ENCODE data around the gene ETNK1.
"Not testable (repeated sequence)": the region's sequence is repeated elsewhere in the genome, so short reads cannot be mapped to it uniquely, and the experiment has no call there.

ETNK1 gene

GRCh38 chr12:22624870-22625761, at the start of gene ETNK1:
TSS of gene ETNK1 (plus strand) at chr12:22625171. CDS start at chr12:22625431, 260 bp downstream.
- peak; percentile 94 to 100 (median 96) for DNase-seq
- intact Hi-C loops (cut with DNase I) = loop anchor here (5.0 to 10.0 kb wide), 2 partner anchors 163 to 290 kb away; partner anchors contain the start of gene ST8SIA1

GRCh38 chr12:22576065-22576464, 48.9 kb upstream of the ETNK1 start:
- no peak for DNase-seq
- intact Hi-C loops (cut with DNase I) = no loop called here

GRCh38 chr12:22576473-22576872, 48.5 kb upstream of the ETNK1 start:
- intact Hi-C loops (cut with DNase I) = no loop called here
- no peak for DNase-seq

- no peak for DNase-seq
- intact Hi-C loops (cut with DNase I) = no loop called here
Measured at GRCh38 chr12:22577667-22578066, 47.3 kb upstream of the ETNK1 start.

GRCh38 chr12:22578328-22578727, 46.6 kb upstream of the ETNK1 start:
- intact Hi-C loops (cut with DNase I) = no loop called here
- DNase-seq = no peak

GRCh38 chr12:22588817-22589216, 36.2 kb upstream of the ETNK1 start:
- no peak for DNase-seq
- intact Hi-C loops (cut with DNase I) = no loop called here

- DNase-seq = no peak
- intact Hi-C loops (cut with DNase I) = no loop called here
Measured at GRCh38 chr12:22593864-22594263, 31.1 kb upstream of the ETNK1 start.

- intact Hi-C loops (cut with DNase I); DNase-seq: not testable (repeated sequence)
Measured at GRCh38 chr12:22597539-22597938, 27.4 kb upstream of the ETNK1 start.

GRCh38 chr12:22598141-22598762, 26.7 kb upstream of the ETNK1 start:
- intact Hi-C loops (cut with DNase I) = no loop called here
- no peak for DNase-seq

- no peak for DNase-seq
- intact Hi-C loops (cut with DNase I) = no loop called here
Measured at GRCh38 chr12:22598763-22599161, 26.2 kb upstream of the ETNK1 start.

GRCh38 chr12:22600181-22600580, 24.8 kb upstream of the ETNK1 start:
- no peak for DNase-seq
- intact Hi-C loops (cut with DNase I) = no loop called here

GRCh38 chr12:22609501-22609900, 15.5 kb upstream of the ETNK1 start:
- intact Hi-C loops (cut with DNase I) = no loop called here
- DNase-seq = no peak

GRCh38 chr12:22610131-22610530, 14.8 kb upstream of the ETNK1 start:
- intact Hi-C loops (cut with DNase I) = no loop called here
- DNase-seq = no peak

GRCh38 chr12:22612822-22613221, 12.1 kb upstream of the ETNK1 start:
- intact Hi-C loops (cut with DNase I); DNase-seq: not testable (repeated sequence)

GRCh38 chr12:22615963-22616501, 8.9 kb upstream of the ETNK1 start:
- no peak for DNase-seq
- intact Hi-C loops (cut with DNase I) = no loop called here

- DNase-seq = no peak
Measured at GRCh38 chr12:22617630-22618029, 7.3 kb upstream of the ETNK1 start.

GRCh38 chr12:22624548-22624869, 462 bp upstream of the ETNK1 start:
- intact Hi-C loops (cut with DNase I) = loop anchor here (10.0 kb wide), 1 partner anchor 290 kb away; the partner anchor contains the start of gene ST8SIA1
- peak in 1 of 10 donors; percentile 81 for DNase-seq

More at GRCh38 chr12:22617630-22618029, 7.3 kb upstream of the ETNK1 start:
- intact Hi-C loops (cut with DNase I) = no loop called here

- DNase-seq = peak in 5 of 10 donors; percentile 5 to 74 (median 20)
- intact Hi-C loops (cut with DNase I) = loop anchor here (1.0 to 10.0 kb wide), 3 partner anchors 82 to 291 kb away; partner anchors contain the start of genes C2CD5 and ST8SIA1
Measured at GRCh38 chr12:22625762-22626294, 857 bp downstream of the ETNK1 start.

- DNase-seq = no peak
- intact Hi-C loops (cut with DNase I) = loop anchor here (1.0 to 10.0 kb wide), 3 partner anchors 82 to 292 kb away; partner anchors contain the start of genes C2CD5 and ST8SIA1
Measured at GRCh38 chr12:22626406-22626805, 1.4 kb downstream of the ETNK1 start.

- intact Hi-C loops (cut with DNase I) = loop anchor here (5.0 to 10.0 kb wide), 2 partner anchors 165 to 293 kb away; partner anchors contain the start of gene ST8SIA1
- no peak for DNase-seq
Measured at GRCh38 chr12:22627371-22627770, 2.4 kb downstream of the ETNK1 start.

GRCh38 chr12:22628228-22628627, 3.3 kb downstream of the ETNK1 start:
- intact Hi-C loops (cut with DNase I) = loop anchor here (5.0 to 10.0 kb wide), 2 partner anchors 166 to 293 kb away; partner anchors contain the start of gene ST8SIA1
- DNase-seq = no peak
